ENCODE measurements around the gene VTN.

Gene VTN

DNA sequence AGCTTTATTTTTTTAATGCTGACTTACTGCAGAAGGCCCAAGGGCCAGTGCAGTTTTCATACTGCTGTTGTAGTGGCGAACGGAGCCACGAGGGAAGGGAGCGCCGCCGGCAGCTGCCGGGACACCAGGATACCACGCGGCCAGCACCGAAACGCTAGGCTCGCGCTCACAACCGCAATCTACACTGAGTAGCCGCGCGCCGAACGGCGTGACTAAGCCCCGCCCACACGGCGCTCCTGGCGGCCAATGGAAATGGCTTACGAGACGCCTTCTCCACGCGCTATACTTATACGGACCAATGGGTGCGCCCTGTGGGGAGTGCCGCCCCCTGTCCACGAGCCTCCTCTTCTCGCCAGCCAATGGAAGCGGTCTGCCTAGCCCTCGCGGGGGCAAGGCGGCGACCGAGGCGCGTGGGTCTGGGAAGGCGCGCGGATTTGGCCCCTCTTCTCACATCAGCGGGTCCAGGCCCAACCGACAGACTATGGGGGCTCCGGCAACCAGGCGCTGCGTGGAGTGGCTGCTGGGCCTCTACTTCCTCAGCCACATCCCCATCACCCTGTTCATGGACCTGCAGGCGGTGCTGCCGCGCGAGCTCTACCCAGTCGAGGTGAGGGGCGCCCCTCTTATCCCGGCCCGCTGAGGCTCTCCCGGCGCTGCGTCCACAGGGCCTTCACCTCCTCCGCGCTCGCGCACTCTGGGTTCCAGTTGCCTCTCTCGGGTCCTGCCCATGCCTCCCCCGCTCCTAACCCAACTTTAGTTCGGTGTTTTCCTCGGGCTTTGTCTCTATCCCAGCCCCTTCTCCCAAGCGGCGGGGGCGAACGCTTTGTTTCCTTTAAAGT, 51.1 kb downstream of the VTN start, which contains the start of gene TMEM97:
TMEM97 (plus strand) TSS at position 442 of the 839 bp plus-strand sequence; CDS start at position 482, 40 bp downstream.
- TF ChIP-seq, protein P1, sequence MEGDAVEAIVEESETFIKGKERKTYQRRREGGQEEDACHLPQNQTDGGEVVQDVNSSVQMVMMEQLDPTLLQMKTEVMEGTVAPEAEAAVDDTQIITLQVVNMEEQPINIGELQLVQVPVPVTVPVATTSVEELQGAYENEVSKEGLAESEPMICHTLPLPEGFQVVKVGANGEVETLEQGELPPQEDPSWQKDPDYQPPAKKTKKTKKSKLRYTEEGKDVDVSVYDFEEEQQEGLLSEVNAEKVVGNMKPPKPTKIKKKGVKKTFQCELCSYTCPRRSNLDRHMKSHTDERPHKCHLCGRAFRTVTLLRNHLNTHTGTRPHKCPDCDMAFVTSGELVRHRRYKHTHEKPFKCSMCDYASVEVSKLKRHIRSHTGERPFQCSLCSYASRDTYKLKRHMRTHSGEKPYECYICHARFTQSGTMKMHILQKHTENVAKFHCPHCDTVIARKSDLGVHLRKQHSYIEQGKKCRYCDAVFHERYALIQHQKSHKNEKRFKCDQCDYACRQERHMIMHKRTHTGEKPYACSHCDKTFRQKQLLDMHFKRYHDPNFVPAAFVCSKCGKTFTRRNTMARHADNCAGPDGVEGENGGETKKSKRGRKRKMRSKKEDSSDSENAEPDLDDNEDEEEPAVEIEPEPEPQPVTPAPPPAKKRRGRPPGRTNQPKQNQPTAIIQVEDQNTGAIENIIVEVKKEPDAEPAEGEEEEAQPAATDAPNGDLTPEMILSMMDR (conservative IDR thresholded peaks at IDR 0.05; ENCODE audit: low read depth), result no peak
- CTCF ChIA-PET, result interaction anchor here (0.6 to 1.7 kb wide), 3 partner anchors 17 to 234 kb away, joined by 3 to 4 read pairs (median 4); partner anchors contain the start of gene TNFAIP1
- peak; percentile 95 for DNase-seq (ENCODE audit: low spot score)
- peak within 1 kb of the TSS; percentile 82 for H3K27ac ChIP-seq
- POLR2A ChIA-PET (ENCODE audit: low non-redundant PET), result interaction anchor here (2.0 kb wide), 1 partner anchor 16 kb away, joined by 8 read pairs; the partner anchor contains the start of genes IFT20 and TNFAIP1

GRCh38 chr17:28317966-28318758, 51.9 kb downstream of the VTN start:
- POLR2A ChIA-PET (ENCODE audit: low non-redundant PET), result interaction anchor here (2.0 kb wide), 1 partner anchor 17 kb away, joined by 8 read pairs; the partner anchor contains the start of genes IFT20 and TNFAIP1
- DNase-seq (ENCODE audit: low spot score), result no peak
- CTCF ChIA-PET, result interaction anchor here (1.1 to 1.7 kb wide), 3 partner anchors 67 to 235 kb away, joined by 3 to 5 read pairs (median 4); no protein-coding TSS in a partner anchor
- TF ChIP-seq, protein P1 (conservative IDR thresholded peaks at IDR 0.05; ENCODE audit: low read depth), result no peak
- H3K27ac ChIP-seq, result peak overlapping the region; percentile 82
